Stomach (tissue), 4 donors: ENCODE data around the gene EXT2.

ENCODE experiments used
- CTCF ChIP-seq, 7 experiments: fragments of 450-650 bp in 4 of 7; fragments of 200-600 bp in 3 of 7; sonication (generic) in 3 of 7; IDR thresholded peaks; one replicate each; pipeline ENCODE4 v1.5.1; 2016 to 2019; ENCODE audit warnings: antibody characterized with exemption in 7 of 7, control low read depth in 2 of 7, mild to moderate bottlenecking in 1 of 7
- EP300 ChIP-seq: sonication (generic); formaldehyde crosslinking; IDR thresholded peaks from one replicate; pipeline ENCODE4 v1.6.1; 2017; ENCODE audit warnings: antibody characterized with exemption
- POLR2AphosphoS5 ChIP-seq, 3 donors: sonication (generic); formaldehyde crosslinking; IDR thresholded peaks; one replicate each; pipeline ENCODE4 v1.6.1; 2016; ENCODE audit warnings: antibody characterized with exemption in 3 of 3

- no peak for TF ChIP-seq POLR2AphosphoS5 (IDR thresholded peaks at IDR 0.05)
- TF ChIP-seq CTCF (IDR thresholded peaks at IDR 0.05) = no peak
- no peak for TF ChIP-seq EP300
Observed at GRCh38 chr11:44176546-44177213, 81.2 kb downstream of the EXT2 start.
